Neuronal stem cell (in vitro differentiated cells): ENCODE data around the gene NADSYN1.
A peak's percentile ranks its signal among the peaks of the same experiment; 100 is the strongest.

ENCODE experiments used
- DNase-seq: peaks from one replicate; pipeline ENCODE4 v3.0.0-alpha.2; 2013; ENCODE audit warnings: low spot score
- H2AFZ ChIP-seq: one replicate; pipeline ENCODE4 v1.6.1; 2013; ENCODE audit warnings: mild to moderate bottlenecking, low read length, inconsistent platforms
- H2AK5ac ChIP-seq: 2 replicates; pipeline ENCODE4 v1.6.1; 2013; ENCODE audit warnings: low read depth, mild to moderate bottlenecking, inconsistent platforms, low read length, moderate library complexity, mixed read lengths
- H2BK120ac ChIP-seq: 2 replicates; pipeline ENCODE4 v1.6.1; 2013; ENCODE audit warnings: low read depth, mild to moderate bottlenecking, inconsistent platforms, low read length, moderate library complexity, mixed read lengths
- H2BK12ac ChIP-seq: one replicate; pipeline ENCODE4 v1.6.1; 2013; ENCODE audit warnings: low read length, inconsistent platforms
- H2BK15ac ChIP-seq: 2 replicates; pipeline ENCODE4 v1.6.1; 2013; ENCODE audit warnings: mild to moderate bottlenecking, low read length, inconsistent platforms, mixed read lengths
- H2BK5ac ChIP-seq: one replicate; pipeline ENCODE4 v1.6.1; 2013; ENCODE audit warnings: inconsistent platforms, mild to moderate bottlenecking, low read length, moderate library complexity
- H3K14ac ChIP-seq: one replicate; pipeline ENCODE4 v1.6.1; 2013; ENCODE audit warnings: low read length, inconsistent platforms
- H3K18ac ChIP-seq: 2 replicates; pipeline ENCODE4 v1.6.1; 2013; ENCODE audit warnings: low read length, inconsistent platforms
- H3K23ac ChIP-seq: 2 replicates; pipeline ENCODE4 v1.6.1; 2013; ENCODE audit warnings: low read depth, mild to moderate bottlenecking, mixed read lengths, low read length, inconsistent platforms; ENCODE audit not compliant: poor library complexity
- H3K27ac ChIP-seq: replicated peaks from 3 replicates; pipeline ENCODE4 v1.5.1; 2013; ENCODE audit warnings: low read length, inconsistent platforms
- H3K27me3 ChIP-seq, 3 experiments: 2 replicates each; pipeline ENCODE4 v1.6.1; 2013; ENCODE audit warnings: low read length in 3 of 3, mild to moderate bottlenecking in 2 of 3, inconsistent platforms in 1 of 3, low read depth in 1 of 3, mixed read lengths in 1 of 3, moderate library complexity in 1 of 3; ENCODE audit not compliant: control insufficient read depth in 3 of 3, insufficient read depth in 3 of 3
- H3K36me3 ChIP-seq, 2 donors: replicated peaks in 1 of 2; 2 replicates each; pipeline ENCODE4 v1.6.1; 2013; ENCODE audit warnings: low read length in 2 of 2; ENCODE audit not compliant: control insufficient read depth in 2 of 2, insufficient read depth in 2 of 2
- H3K4ac ChIP-seq: 2 replicates; pipeline ENCODE4 v1.6.1; 2013; ENCODE audit warnings: inconsistent platforms, mild to moderate bottlenecking, low read length, moderate library complexity
- H3K4me1 ChIP-seq, 2 donors: 1 replicate in 1 of 2; 2 replicates in 1 of 2; pipeline ENCODE4 v1.6.1; 2013; ENCODE audit warnings: low read length in 2 of 2, low read depth in 1 of 2; ENCODE audit not compliant: control insufficient read depth in 2 of 2, insufficient read depth in 1 of 2
- H3K4me2 ChIP-seq: one replicate; pipeline ENCODE4 v1.6.1; 2013; ENCODE audit warnings: mild to moderate bottlenecking, low read length, inconsistent platforms; ENCODE audit not compliant: insufficient read depth, poor library complexity, severe bottlenecking
- H3K4me3 ChIP-seq, 2 donors: 2 replicates each; pipeline ENCODE4 v1.5.1; 2013; ENCODE audit warnings: low read length in 2 of 2, mild to moderate bottlenecking in 2 of 2, inconsistent platforms in 1 of 2, moderate library complexity in 1 of 2
- H3K79me1 ChIP-seq: one replicate; pipeline ENCODE4 v1.6.1; 2013; ENCODE audit warnings: low read depth, mild to moderate bottlenecking, inconsistent platforms, low read length, moderate library complexity
- H3K9ac ChIP-seq: one replicate; pipeline ENCODE4 v1.6.1; 2013; ENCODE audit warnings: mild to moderate bottlenecking, low read depth, low read length, inconsistent platforms; ENCODE audit not compliant: poor library complexity
- H3K9me3 ChIP-seq, 2 donors: replicated peaks in 1 of 2; 2 replicates each; pipeline versions ENCODE3 to v1.6.1; 2013; ENCODE audit warnings: low read length in 2 of 2, mild to moderate bottlenecking in 2 of 2, inconsistent platforms in 1 of 2, low read depth in 1 of 2, mixed read lengths in 1 of 2, moderate library complexity in 1 of 2; ENCODE audit not compliant: control insufficient read depth in 2 of 2, insufficient read depth in 1 of 2
- H4K8ac ChIP-seq: one replicate; pipeline ENCODE4 v1.6.1; 2013; ENCODE audit warnings: low read depth, mild to moderate bottlenecking, inconsistent platforms, low read length, moderate library complexity
- H4K91ac ChIP-seq: one replicate; pipeline ENCODE4 v1.6.1; 2013; ENCODE audit warnings: low read length, low read depth, mild to moderate bottlenecking, inconsistent platforms; ENCODE audit not compliant: poor library complexity
- WGBS, 2 donors: extraction: QIAGEN DNeasy Blood & Tissue Kit; methylation state at CpG; one replicate each; pipeline ENCODE4 v1.1.7; 2013; ENCODE audit warnings: missing lambda C conversion rate in 2 of 2, mixed read lengths in 1 of 2; ENCODE audit not compliant: insufficient read length in 2 of 2, insufficient replicate concordance in 1 of 2; ENCODE audit errors: extremely low coverage in 2 of 2; 5-methylcytosine and 5-hydroxymethylcytosine counted together

Gene NADSYN1

GRCh38 chr11:71448257-71449171 is 4.5 kb upstream of the NADSYN1 start, which contains the start of gene DHCR7:
TSS of gene DHCR7 (minus strand) at chr11:71448393. CDS start at chr11:71444952, 3,441 bp downstream.
- Histone ChIP-seq H3K4ac (no peak within 1 kb of the TSS), H2BK12ac (peak within 1 kb of the TSS; percentile 49)

GRCh38 chr11:71449596-71449995 is 3.4 kb upstream of the NADSYN1 start:
- no peak overlapping the region for H2BK15ac ChIP-seq
- peak overlapping the region; percentile 88 to 92 for H3K4me3 ChIP-seq
- H3K9me3 ChIP-seq = peaks cover 2 to 18% of the 10 kb centered on the region in 2 donors
- H3K79me1 ChIP-seq = peaks cover 16% of the 10 kb centered on the region
- no CpG with 5 or more reads among the region's 6 CpGs for WGBS, 2 donors
- H3K4ac ChIP-seq = no peak overlapping the region
- peak overlapping the region; percentile 94 for H3K4me2 ChIP-seq
- H3K9ac ChIP-seq = no peak overlapping the region
- no peaks in the 10 kb centered on the region for H3K27me3 ChIP-seq
- no peak for DNase-seq
- H3K36me3 ChIP-seq = peaks cover 17 to 34% of the 10 kb centered on the region in 2 donors
- no peak overlapping the region for H3K27ac ChIP-seq
- H3K18ac ChIP-seq = no peak overlapping the region
- no peak overlapping the region for H2BK120ac ChIP-seq
- H2AK5ac ChIP-seq = no peak overlapping the region
- no peak overlapping the region for H3K23ac ChIP-seq
- no peak overlapping the region for H4K91ac ChIP-seq
- H3K14ac ChIP-seq = no peak overlapping the region
- peaks cover 17 to 20% of the 10 kb centered on the region in 2 donors for H3K4me1 ChIP-seq
- H4K8ac ChIP-seq = no peak overlapping the region
- H2BK12ac ChIP-seq = no peak overlapping the region
- no peak overlapping the region for H2BK5ac ChIP-seq
- peak overlapping the region; percentile 91 for H2AFZ ChIP-seq

More at GRCh38 chr11:71448257-71449171, 4.5 kb upstream of the NADSYN1 start, which contains the start of gene DHCR7:
- Histone ChIP-seq H3K23ac (peak within 1 kb of the TSS; percentile 96), H3K9me3 (peaks cover 3 to 18% of the 10 kb centered on the region in 2 donors), H3K27ac (peak within 1 kb of the TSS; percentile 62), H3K36me3 (peaks cover 26 to 43% of the 10 kb centered on the region in 2 donors), H2BK120ac (no peak within 1 kb of the TSS), H3K4me1 (peaks cover 14 to 20% of the 10 kb centered on the region in 2 donors), H2BK15ac (peak within 1 kb of the TSS; percentile 71), H3K27me3 (no peaks in the 10 kb centered on the region), H3K4me3 (peak within 1 kb of the TSS; percentile 88 to 96), H3K79me1 (peaks cover 17% of the 10 kb centered on the region), H4K8ac (no peak within 1 kb of the TSS), H2BK5ac (peak within 1 kb of the TSS; percentile 78), H3K14ac (peak within 1 kb of the TSS; percentile 60), H3K4me2 (peak within 1 kb of the TSS; percentile 94), H3K18ac (peak within 1 kb of the TSS; percentile 95), H3K9ac (peak within 1 kb of the TSS; percentile 91), H2AK5ac (peak within 1 kb of the TSS; percentile 54), H4K91ac (no peak within 1 kb of the TSS), H2AFZ (peak within 1 kb of the TSS; percentile 91)
- WGBS, 2 donors = no CpG with 5 or more reads among the region's 78 CpGs
- DNase-seq = peak; percentile 95

- H3K9ac ChIP-seq = no peak overlapping the region
- H3K18ac ChIP-seq = no peak overlapping the region
- peaks cover 15 to 20% of the 10 kb centered on the region in 2 donors for H3K4me1 ChIP-seq
- no peak overlapping the region for H3K23ac ChIP-seq
- H3K14ac ChIP-seq = no peak overlapping the region
- no peak overlapping the region for H2BK12ac ChIP-seq
- no peak overlapping the region for H2BK120ac ChIP-seq
- H3K27me3 ChIP-seq = no peaks in the 10 kb centered on the region
- H2BK5ac ChIP-seq = no peak overlapping the region
- WGBS, 2 donors = no CpG with 5 or more reads among the region's 2 CpGs
- DNase-seq = no peak
- H3K27ac ChIP-seq = no peak overlapping the region
- peaks cover 9 to 34% of the 10 kb centered on the region in 2 donors for H3K36me3 ChIP-seq
- H3K4me3 ChIP-seq = no peak overlapping the region
- peaks cover 11% of the 10 kb centered on the region for H3K79me1 ChIP-seq
- H4K8ac ChIP-seq = no peak overlapping the region
- H2AK5ac ChIP-seq = no peak overlapping the region
- H3K4me2 ChIP-seq = no peak overlapping the region
- no peak overlapping the region for H2BK15ac ChIP-seq
- H3K4ac ChIP-seq = no peak overlapping the region
- H3K9me3 ChIP-seq = peaks cover 2 to 15% of the 10 kb centered on the region in 2 donors
- H2AFZ ChIP-seq = no peak overlapping the region
- no peak overlapping the region for H4K91ac ChIP-seq
Measured at GRCh38 chr11:71450507-71450906, 2.5 kb upstream of the NADSYN1 start.

- no peak overlapping the region for H3K4me3 ChIP-seq
- H2AFZ ChIP-seq = no peak overlapping the region
- H2AK5ac ChIP-seq = no peak overlapping the region
- H3K27me3 ChIP-seq = no peaks in the 10 kb centered on the region
- peaks cover 2 to 11% of the 10 kb centered on the region in 2 donors for H3K9me3 ChIP-seq
- H3K4me1 ChIP-seq = peaks cover 15 to 20% of the 10 kb centered on the region in 2 donors
- DNase-seq = no peak
- H3K4ac ChIP-seq = no peak overlapping the region
- H3K4me2 ChIP-seq = no peak overlapping the region
- no peak overlapping the region for H3K9ac ChIP-seq
- no CpG with 5 or more reads among the region's 3 CpGs for WGBS, 2 donors
- peaks cover 8 to 34% of the 10 kb centered on the region in 2 donors for H3K36me3 ChIP-seq
- H2BK5ac ChIP-seq = no peak overlapping the region
- H2BK12ac ChIP-seq = no peak overlapping the region
- peaks cover 11% of the 10 kb centered on the region for H3K79me1 ChIP-seq
- H3K18ac ChIP-seq = no peak overlapping the region
- no peak overlapping the region for H2BK15ac ChIP-seq
- H4K91ac ChIP-seq = no peak overlapping the region
- H4K8ac ChIP-seq = no peak overlapping the region
- H3K27ac ChIP-seq = no peak overlapping the region
- no peak overlapping the region for H3K23ac ChIP-seq
- H3K14ac ChIP-seq = no peak overlapping the region
- H2BK120ac ChIP-seq = no peak overlapping the region
Measured at GRCh38 chr11:71450939-71451338, 2.1 kb upstream of the NADSYN1 start.
